LNCAP (cell line): Measurements from ENCODE around the gene NUAK1.

Source experiments
- TF ChIP-seq, protein P1 (sequence below): fragments of 450-650 bp; IDR thresholded peaks from 2 replicates; pipeline ENCODE4 v1.5.1; 2017; ENCODE audit warnings: mild to moderate bottlenecking

Gene NUAK1

DNA sequence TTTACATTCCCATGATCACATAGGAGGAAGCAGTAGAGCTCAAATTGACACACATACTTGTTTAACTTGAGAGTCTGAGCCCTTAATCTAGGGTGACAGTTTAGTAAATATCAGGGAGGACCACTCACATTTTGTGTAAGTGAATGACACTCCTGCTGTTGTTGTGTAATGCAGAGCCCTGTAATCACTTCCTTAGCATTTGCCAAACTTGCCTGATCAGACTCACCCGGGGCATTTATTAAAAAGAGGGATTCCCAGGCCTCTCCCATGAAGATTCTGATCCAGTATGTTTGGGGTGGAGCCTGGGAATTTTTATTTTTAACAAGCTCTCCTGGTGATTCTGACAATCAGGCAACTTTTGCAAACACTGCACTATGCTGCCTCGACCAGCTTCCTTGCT is 119.6 kb downstream of the NUAK1 start:
- TF ChIP-seq, protein P1, sequence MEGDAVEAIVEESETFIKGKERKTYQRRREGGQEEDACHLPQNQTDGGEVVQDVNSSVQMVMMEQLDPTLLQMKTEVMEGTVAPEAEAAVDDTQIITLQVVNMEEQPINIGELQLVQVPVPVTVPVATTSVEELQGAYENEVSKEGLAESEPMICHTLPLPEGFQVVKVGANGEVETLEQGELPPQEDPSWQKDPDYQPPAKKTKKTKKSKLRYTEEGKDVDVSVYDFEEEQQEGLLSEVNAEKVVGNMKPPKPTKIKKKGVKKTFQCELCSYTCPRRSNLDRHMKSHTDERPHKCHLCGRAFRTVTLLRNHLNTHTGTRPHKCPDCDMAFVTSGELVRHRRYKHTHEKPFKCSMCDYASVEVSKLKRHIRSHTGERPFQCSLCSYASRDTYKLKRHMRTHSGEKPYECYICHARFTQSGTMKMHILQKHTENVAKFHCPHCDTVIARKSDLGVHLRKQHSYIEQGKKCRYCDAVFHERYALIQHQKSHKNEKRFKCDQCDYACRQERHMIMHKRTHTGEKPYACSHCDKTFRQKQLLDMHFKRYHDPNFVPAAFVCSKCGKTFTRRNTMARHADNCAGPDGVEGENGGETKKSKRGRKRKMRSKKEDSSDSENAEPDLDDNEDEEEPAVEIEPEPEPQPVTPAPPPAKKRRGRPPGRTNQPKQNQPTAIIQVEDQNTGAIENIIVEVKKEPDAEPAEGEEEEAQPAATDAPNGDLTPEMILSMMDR, result no peak

DNA sequence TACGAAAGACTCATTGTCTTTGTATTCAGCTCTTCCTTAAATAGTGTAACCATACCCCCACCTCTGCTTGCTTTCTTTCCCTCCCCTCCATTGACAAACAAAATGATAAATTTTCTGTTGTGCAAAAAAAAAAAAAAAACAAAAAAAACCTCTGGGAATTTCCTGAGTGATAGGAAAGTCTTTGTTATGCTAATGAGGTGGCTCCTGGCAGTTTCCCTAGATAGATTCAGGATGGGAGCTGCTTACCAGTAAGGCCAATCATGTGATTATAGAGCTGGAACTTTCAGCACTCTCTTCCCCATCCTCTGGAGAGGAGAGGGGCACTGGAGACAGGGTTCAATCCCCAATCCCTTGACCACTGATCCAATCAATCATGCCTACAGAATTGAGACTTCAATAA is 120.5 kb downstream of the NUAK1 start:
- TF ChIP-seq, protein P1, result no peak

- TF ChIP-seq, protein P1, result no peak
These were observed 123.1 kb downstream of the NUAK1 start for GRCh38 chr12:106015646-106016045.

GRCh38 chr12:106013941-106014340 is 124.8 kb downstream of the NUAK1 start:
- TF ChIP-seq, protein P1, result no peak
